ENCODE results near the gene SIRPB2. TPM values are rescaled to one million over a fixed set of nuclear protein-coding genes. Genes with fewer than 3 reads are reported as not detected.

The SIRPB2 gene
- total and polyA plus RNA-seq, 7 donors: 0.18 to 1.8 (median 1.1) TPM

- peak in 2 of 4 donors; percentile 44 to 67 for ATAC-seq
- Histone ChIP-seq H3K4me3 (no peak overlapping the region), H3K9me3 (no peaks in the 10 kb centered on the region), H3K36me3 (ENCODE audit: insufficient read depth in 1 of 2, low read depth in 1 of 2) (peaks cover 31 to 100% of the 10 kb centered on the region in 2 donors), H3K27me3 (ENCODE audit: insufficient read depth in 3 of 3, low read length in 2 of 3) (no peaks in the 10 kb centered on the region), H3K27ac (no peak overlapping the region), H3K4me1 (no peaks in the 10 kb centered on the region)
- 39 to 56% (median 47%) methylated on average over 4 of the region's 4 CpGs for WGBS, 3 donors
- no peak for TF ChIP-seq CTCF (IDR thresholded peaks at IDR 0.05)
- no peak for DNase-seq
- intact Hi-C loops (cut with DNase I): no loop called here
These were observed 43.1 kb downstream of the SIRPB2 start for GRCh38 chr20:1448081-1448620.

- Histone ChIP-seq H3K27me3 (ENCODE audit: insufficient read depth in 3 of 3, low read length in 2 of 3) (no peaks in the 10 kb centered on the region), H3K27ac (no peak overlapping the region), H3K4me3 (no peak overlapping the region), H3K9me3 (no peaks in the 10 kb centered on the region), H3K36me3 (ENCODE audit: insufficient read depth in 1 of 2, low read depth in 1 of 2) (peaks cover 28 to 100% of the 10 kb centered on the region in 2 donors), H3K4me1 (no peaks in the 10 kb centered on the region)
- ATAC-seq (no peak), DNase-seq (no peak)
- no peak for TF ChIP-seq CTCF (IDR thresholded peaks at IDR 0.05)
- intact Hi-C loops (cut with DNase I): no loop called here
- 65 to 83% (median 82%) methylated on average over 1 of the region's 1 CpG for WGBS, 3 donors
These were observed 44.7 kb downstream of the SIRPB2 start for GRCh38 chr20:1446536-1446935.

- Histone ChIP-seq H3K4me1 (no peaks in the 10 kb centered on the region), H3K36me3 (ENCODE audit: insufficient read depth in 1 of 2, low read depth in 1 of 2) (peaks cover 23 to 94% of the 10 kb centered on the region in 2 donors), H3K9me3 (no peaks in the 10 kb centered on the region), H3K27me3 (ENCODE audit: insufficient read depth in 3 of 3, low read length in 2 of 3) (no peaks in the 10 kb centered on the region), H3K4me3 (no peak overlapping the region), H3K27ac (no peak overlapping the region)
- intact Hi-C loops (cut with DNase I): no loop called here
- WGBS, 3 donors: 59 to 67% (median 64%) methylated on average over 5 of the region's 5 CpGs
- DNase-seq: no peak
- no peak for ATAC-seq
- TF ChIP-seq CTCF (IDR thresholded peaks at IDR 0.05): no peak
These were observed 48.1 kb downstream of the SIRPB2 start for GRCh38 chr20:1443085-1443484.

GRCh38 chr20:1442304-1442703 lies 48.9 kb downstream of the SIRPB2 start:
- WGBS, 3 donors: 82 to 89% (median 83%) methylated on average over 2 of the region's 2 CpGs
- intact Hi-C loops (cut with DNase I): no loop called here

More at GRCh38 chr20:1442304-1442703, 48.9 kb downstream of the SIRPB2 start:
- Histone ChIP-seq H3K27me3 (ENCODE audit: insufficient read depth in 3 of 3, low read length in 2 of 3) (no peaks in the 10 kb centered on the region), H3K27ac (no peak overlapping the region), H3K4me3 (no peak overlapping the region), H3K4me1 (no peaks in the 10 kb centered on the region), H3K9me3 (no peaks in the 10 kb centered on the region), H3K36me3 (ENCODE audit: insufficient read depth in 1 of 2, low read depth in 1 of 2) (peaks cover 21 to 86% of the 10 kb centered on the region in 2 donors)
- ATAC-seq (no peak), DNase-seq (no peak)
- no peak for TF ChIP-seq CTCF (IDR thresholded peaks at IDR 0.05)
